ENCODE measurements around the gene CD276.

GRCh38 chr15:73697033-73697467, 12.9 kb downstream of the CD276 start:
- TF ChIP-seq CTCF (IDR thresholded peaks at IDR 0.05; ENCODE audit: low read depth, low read length, poor library complexity, severe bottlenecking), result no peak
- no peak for TF ChIP-seq EZH2phosphoT487 (IDR thresholded peaks at IDR 0.05; ENCODE audit: borderline replicate concordance, low read length)

All from DOHH2 (cell line).